K562 (cell line): ENCODE measurements around the gene ECE2. TPM values are rescaled to one million over a fixed set of nuclear protein-coding genes. Genes with fewer than 3 reads are reported as not detected.
A peak's percentile ranks its signal among the peaks of the same experiment; 100 is the strongest.

Experiments
- BACH1 ChIP-seq: fragments of 200-800 bp; sonication (Bioruptor generic); IDR thresholded peaks from 2 replicates; pipeline ENCODE4 v1.6.1; 2016; ENCODE audit warnings: missing genetic modification characterization, missing compliant biosample characterization
- CEBPG ChIP-seq, 3 experiments: fragments of 200-800 bp in 1 of 3; sonication (Bioruptor generic) in 1 of 3; sonication (generic) in 1 of 3; formaldehyde crosslinking in 1 of 3; IDR thresholded peaks in 2 of 3; conservative IDR thresholded peaks in 1 of 3; 2 replicates each; pipeline versions ENCODE4 v1.6.1 to v1.8.0; 2016 to 2022; ENCODE audit warnings: missing compliant biosample characterization in 2 of 3, missing genetic modification characterization in 2 of 3, mild to moderate bottlenecking in 1 of 3, missing genetic modification reagents in 1 of 3
- NR2C2 ChIP-seq, 2 experiments: fragments of 200-800 bp in 1 of 2; sonication (Bioruptor generic) in 1 of 2; sonication (generic) in 1 of 2; formaldehyde crosslinking in 1 of 2; IDR thresholded peaks; 2 replicates each; pipeline versions ENCODE4 v1.6.1 to v1.8.0; 2016 to 2022; ENCODE audit warnings: mild to moderate bottlenecking in 1 of 2, missing compliant biosample characterization in 1 of 2, missing genetic modification characterization in 1 of 2, missing genetic modification reagents in 1 of 2
- NRF1 ChIP-seq, 2 experiments: fragments of 450-650 bp; IDR thresholded peaks in 1 of 2; conservative IDR thresholded peaks in 1 of 2; 2 replicates each; pipeline ENCODE4 v1.6.1; 2014; ENCODE audit warnings: mild to moderate bottlenecking in 2 of 2
- RBBP5 ChIP-seq: fragments of 200-600 bp; sonication (generic); IDR thresholded peaks from 2 replicates; pipeline ENCODE4 v1.6.1; 2012; ENCODE audit warnings: borderline replicate concordance, mild to moderate bottlenecking, low read length, control low read depth, inconsistent platforms; ENCODE audit not compliant: insufficient read depth, poor library complexity, severe bottlenecking
- RBM25 ChIP-seq: fragments of 200-400 bp; formaldehyde crosslinking; IDR thresholded peaks from 2 replicates; pipeline ENCODE4 v1.6.1; 2018; ENCODE audit warnings: low read length, low read depth, moderate library complexity; ENCODE audit not compliant: severe bottlenecking
- TAL1 ChIP-seq: fragments of 450-650 bp; IDR thresholded peaks from 2 replicates; pipeline ENCODE4 v1.6.1; 2016; ENCODE audit warnings: mild to moderate bottlenecking
- TBP ChIP-seq: optimal IDR thresholded peaks from 2 replicates; pipeline ENCODE3; 2011; ENCODE audit warnings: low read depth, low read length, improper control_type of control experiment
- ZNF121 ChIP-seq: sonication (generic); formaldehyde crosslinking; conservative IDR thresholded peaks from 2 replicates; pipeline ENCODE4 v1.8.0; 2022; ENCODE audit warnings: missing genetic modification reagents
- ZNF134 ChIP-seq: fragments of 250-450 bp; sonication (Bioruptor Pico); conservative IDR thresholded peaks from 2 replicates; pipeline ENCODE4 v1.4.0; 2020
- polyA plus RNA-seq, 8 experiments: library from polyadenylated mRNA; depleted of rRNA in 4 of 8; stranded (reverse) in 5 of 8; unstranded in 3 of 8; fragments of >200 nt; fragmentation: Nextera tagmentation in 2 of 8; fragmentation: Illumina TruSeq in 1 of 8; extraction: Ambion mirVana in 2 of 8; extraction: Trizol in 1 of 8; gene quantifications; 2 replicates each; pipeline versions ENCODE4 v1.2.1 to v1.2.3, GENCODE V29; 2011 to 2014; ENCODE audit warnings: inconsistent platforms in 1 of 8, missing spikeins in 1 of 8
- total RNA-seq, 7 experiments: library from RNA; depleted of rRNA in 6 of 7; stranded (reverse); fragments of >200 nt in 6 of 7; fragmentation: Illumina TruSeq in 2 of 7; extraction: Trizol in 2 of 7; gene quantifications; 2 replicates each; pipeline versions ENCODE4 v1.2.1 to v1.2.3, GENCODE V29; 2011 to 2021; ENCODE audit warnings: low replicate concordance in 1 of 7
- TF ChIP-seq, protein P1 (sequence below), 2 experiments: fragments of 450-650 bp in 1 of 2; sonication (generic) in 1 of 2; formaldehyde crosslinking in 1 of 2; IDR thresholded peaks; 2 replicates each; pipeline versions ENCODE4 v1.7.1 to v1.9.0; 2016 to 2022; ENCODE audit warnings: inconsistent platforms in 1 of 2, mild to moderate bottlenecking in 1 of 2, missing genetic modification reagents in 1 of 2
- TF ChIP-seq, protein P2 (sequence below): conservative IDR thresholded peaks from 2 replicates; pipeline ENCODE4 v1.6.1; 2011; ENCODE audit warnings: low read depth, mild to moderate bottlenecking, low read length; ENCODE audit not compliant: control insufficient read depth
- TF ChIP-seq, protein P3 (sequence below): sonication (generic); formaldehyde crosslinking; IDR thresholded peaks from 2 replicates; pipeline ENCODE4 v1.8.0; 2022; ENCODE audit warnings: missing genetic modification reagents, mild to moderate bottlenecking, moderate library complexity, borderline replicate concordance

ECE2 gene
- total and polyA plus RNA-seq, 9 of the 15 experiments (the other 6 are each of a cell fraction or from before 2014, with no cell fraction given) = not detected

DNA sequence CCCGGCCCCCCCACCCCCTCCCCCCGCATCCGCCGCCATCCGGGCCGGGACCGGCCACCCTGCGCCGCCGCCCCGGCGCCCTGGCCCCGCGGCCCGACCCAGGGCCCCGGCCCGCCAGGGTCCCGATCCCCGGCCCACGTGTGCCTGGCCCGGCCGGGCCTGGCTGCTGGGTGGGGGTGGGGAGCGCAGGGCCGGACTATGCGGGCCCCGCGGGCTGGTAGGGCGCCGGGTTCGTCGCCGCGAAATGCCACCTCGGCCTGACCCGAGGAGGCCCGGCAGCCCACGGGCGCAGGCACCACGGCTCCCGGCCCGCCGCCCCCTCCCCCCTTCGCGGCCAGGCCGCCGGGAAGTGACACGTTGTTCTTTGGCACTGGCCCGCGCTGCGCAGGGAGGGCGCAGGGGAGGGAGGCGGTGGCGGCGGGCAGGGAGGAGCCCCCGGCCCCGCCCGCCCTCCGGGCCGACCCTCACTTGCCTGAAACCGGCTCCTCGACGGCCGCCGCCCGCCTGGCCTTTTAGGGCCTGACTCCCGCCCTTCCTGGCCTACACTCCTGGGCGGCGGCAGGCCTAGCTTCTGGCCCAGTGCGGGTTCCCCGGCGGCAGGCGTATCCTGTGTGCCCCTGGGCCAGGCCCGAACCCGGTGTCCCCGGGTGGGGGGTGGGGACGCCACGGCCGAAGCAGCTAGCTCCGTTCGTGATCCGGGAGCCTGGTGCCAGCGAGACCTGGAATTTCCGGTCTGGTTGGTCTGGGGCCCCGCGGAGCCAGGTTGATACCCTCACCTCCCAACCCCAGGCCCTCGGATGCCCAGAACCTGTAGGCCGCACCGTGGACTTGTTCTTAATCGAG is 39.1 kb downstream of the ECE2 start (continued):
- TF ChIP-seq RBM25 (peak; percentile 31), TBP (no peak), TAL1 (no peak), RBBP5 (peak; percentile 88), NR2C2 (CRISPR knock-in tag; IDR thresholded peaks at IDR 0.05) (no peak), NR2C2 (tag; IDR thresholded peaks at IDR 0.05) (no peak; the same call in 1 of the 2 replicates), CEBPG (CRISPR knock-in tag; IDR thresholded peaks at IDR 0.05) (no peak), CEBPG (tag; conservative IDR thresholded peaks at IDR 0.05 in 1 of 2, IDR thresholded peaks at IDR 0.05 in 1 of 2) (no peak), ZNF134 (CRISPR knock-in tag) (no peak), NRF1 (conservative IDR thresholded peaks at IDR 0.05 in 1 of 2, IDR thresholded peaks at IDR 0.05 in 1 of 2) (peak; percentile 34 to 48), ZNF121 (CRISPR knock-in tag) (no peak), BACH1 (tag) (no peak)
- TF ChIP-seq, protein P1, sequence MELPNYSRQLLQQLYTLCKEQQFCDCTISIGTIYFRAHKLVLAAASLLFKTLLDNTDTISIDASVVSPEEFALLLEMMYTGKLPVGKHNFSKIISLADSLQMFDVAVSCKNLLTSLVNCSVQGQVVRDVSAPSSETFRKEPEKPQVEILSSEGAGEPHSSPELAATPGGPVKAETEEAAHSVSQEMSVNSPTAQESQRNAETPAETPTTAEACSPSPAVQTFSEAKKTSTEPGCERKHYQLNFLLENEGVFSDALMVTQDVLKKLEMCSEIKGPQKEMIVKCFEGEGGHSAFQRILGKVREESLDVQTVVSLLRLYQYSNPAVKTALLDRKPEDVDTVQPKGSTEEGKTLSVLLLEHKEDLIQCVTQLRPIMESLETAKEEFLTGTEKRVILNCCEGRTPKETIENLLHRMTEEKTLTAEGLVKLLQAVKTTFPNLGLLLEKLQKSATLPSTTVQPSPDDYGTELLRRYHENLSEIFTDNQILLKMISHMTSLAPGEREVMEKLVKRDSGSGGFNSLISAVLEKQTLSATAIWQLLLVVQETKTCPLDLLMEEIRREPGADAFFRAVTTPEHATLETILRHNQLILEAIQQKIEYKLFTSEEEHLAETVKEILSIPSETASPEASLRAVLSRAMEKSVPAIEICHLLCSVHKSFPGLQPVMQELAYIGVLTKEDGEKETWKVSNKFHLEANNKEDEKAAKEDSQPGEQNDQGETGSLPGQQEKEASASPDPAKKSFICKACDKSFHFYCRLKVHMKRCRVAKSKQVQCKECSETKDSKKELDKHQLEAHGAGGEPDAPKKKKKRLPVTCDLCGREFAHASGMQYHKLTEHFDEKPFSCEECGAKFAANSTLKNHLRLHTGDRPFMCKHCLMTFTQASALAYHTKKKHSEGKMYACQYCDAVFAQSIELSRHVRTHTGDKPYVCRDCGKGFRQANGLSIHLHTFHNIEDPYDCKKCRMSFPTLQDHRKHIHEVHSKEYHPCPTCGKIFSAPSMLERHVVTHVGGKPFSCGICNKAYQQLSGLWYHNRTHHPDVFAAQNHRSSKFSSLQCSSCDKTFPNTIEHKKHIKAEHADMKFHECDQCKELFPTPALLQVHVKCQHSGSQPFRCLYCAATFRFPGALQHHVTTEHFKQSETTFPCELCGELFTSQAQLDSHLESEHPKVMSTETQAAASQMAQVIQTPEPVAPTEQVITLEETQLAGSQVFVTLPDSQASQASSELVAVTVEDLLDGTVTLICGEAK (IDR thresholded peaks at IDR 0.05) = peak; percentile 45; the same call in 1 of the 2 replicates
- TF ChIP-seq, protein P1 (CRISPR knock-in tag; IDR thresholded peaks at IDR 0.05) = 0 out of 2 replicates have a peak, but pooled peaks have one; percentile 14
- TF ChIP-seq, protein P2, sequence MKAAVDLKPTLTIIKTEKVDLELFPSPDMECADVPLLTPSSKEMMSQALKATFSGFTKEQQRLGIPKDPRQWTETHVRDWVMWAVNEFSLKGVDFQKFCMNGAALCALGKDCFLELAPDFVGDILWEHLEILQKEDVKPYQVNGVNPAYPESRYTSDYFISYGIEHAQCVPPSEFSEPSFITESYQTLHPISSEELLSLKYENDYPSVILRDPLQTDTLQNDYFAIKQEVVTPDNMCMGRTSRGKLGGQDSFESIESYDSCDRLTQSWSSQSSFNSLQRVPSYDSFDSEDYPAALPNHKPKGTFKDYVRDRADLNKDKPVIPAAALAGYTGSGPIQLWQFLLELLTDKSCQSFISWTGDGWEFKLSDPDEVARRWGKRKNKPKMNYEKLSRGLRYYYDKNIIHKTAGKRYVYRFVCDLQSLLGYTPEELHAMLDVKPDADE = peak; percentile 52
- TF ChIP-seq, protein P3, sequence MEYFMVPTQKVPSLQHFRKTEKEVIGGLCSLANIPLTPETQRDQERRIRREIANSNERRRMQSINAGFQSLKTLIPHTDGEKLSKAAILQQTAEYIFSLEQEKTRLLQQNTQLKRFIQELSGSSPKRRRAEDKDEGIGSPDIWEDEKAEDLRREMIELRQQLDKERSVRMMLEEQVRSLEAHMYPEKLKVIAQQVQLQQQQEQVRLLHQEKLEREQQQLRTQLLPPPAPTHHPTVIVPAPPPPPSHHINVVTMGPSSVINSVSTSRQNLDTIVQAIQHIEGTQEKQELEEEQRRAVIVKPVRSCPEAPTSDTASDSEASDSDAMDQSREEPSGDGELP = no peak
